Measurements from ENCODE around the gene DISP3.

GRCh38 chr1:11505591-11506538, 26.9 kb downstream of the DISP3 start:
- no peak for TF ChIP-seq JUND (IDR thresholded peaks at IDR 0.05)
- TF ChIP-seq CEBPB (IDR thresholded peaks at IDR 0.05; ENCODE audit: low read depth), result no peak
- TF ChIP-seq CTCF (IDR thresholded peaks at IDR 0.05 in 2 of 3, conservative IDR thresholded peaks at IDR 0.05 in 1 of 3; ENCODE audit: borderline replicate concordance in 1 of 3, insufficient read depth in 1 of 3, low read depth in 2 of 3, low read length in 2 of 3), result no peak

Measured in HCT116 (cell line).